ENCODE results near the gene PHF11.

Gene PHF11

DNA sequence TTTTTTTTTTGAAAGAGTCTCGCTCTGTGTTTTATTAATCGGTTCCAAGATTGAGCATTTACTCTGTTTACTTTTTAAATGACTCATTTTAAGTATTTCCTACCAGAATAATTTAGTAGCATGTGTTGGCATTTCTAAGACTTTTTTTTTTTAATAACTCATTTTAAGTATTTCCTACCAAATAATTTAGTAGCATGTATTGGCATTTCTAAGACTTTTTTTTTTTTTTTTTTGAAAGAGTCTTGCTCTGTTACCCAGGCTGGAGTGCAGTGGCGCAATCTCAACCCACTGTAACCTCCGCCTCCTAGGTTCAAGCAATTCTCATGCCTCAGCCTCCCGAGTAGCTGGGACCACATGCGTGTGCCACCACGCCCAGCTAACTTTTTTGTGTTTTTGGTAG is 38.5 kb upstream of the PHF11 start:
- Histone ChIP-seq H3K27me3 (ENCODE audit: control insufficient read depth, insufficient read depth, low read length, poor library complexity, severe bottlenecking) (no peaks in the 10 kb centered on the region), H3K4me1 (ENCODE audit: control insufficient read depth, insufficient read depth, low read length) (no peaks in the 10 kb centered on the region), H3K9me3 (ENCODE audit: control insufficient read depth, low read length) (peaks cover 2% of the 10 kb centered on the region), H3K36me3 (ENCODE audit: control insufficient read depth, insufficient read depth, low read length) (peaks cover 14% of the 10 kb centered on the region), H3K27ac (ENCODE audit: insufficient read depth, low read depth, low read length, poor library complexity, severe bottlenecking) (no peak overlapping the region), H3K4me3 (ENCODE audit: insufficient read depth, low read depth, low read length) (no peak overlapping the region)
- WGBS, 2 experiments: 90 to 91% methylated on average over 5 of the region's 7 CpGs

- no peak overlapping the region for H3K27ac ChIP-seq (ENCODE audit: insufficient read depth, low read depth, low read length, poor library complexity, severe bottlenecking)
- H3K4me1 ChIP-seq (ENCODE audit: control insufficient read depth, insufficient read depth, low read length): no peaks in the 10 kb centered on the region
- H3K36me3 ChIP-seq (ENCODE audit: control insufficient read depth, insufficient read depth, low read length): peaks cover 15% of the 10 kb centered on the region
- H3K27me3 ChIP-seq (ENCODE audit: control insufficient read depth, insufficient read depth, low read length, poor library complexity, severe bottlenecking): no peaks in the 10 kb centered on the region
- no peak overlapping the region for H3K4me3 ChIP-seq (ENCODE audit: insufficient read depth, low read depth, low read length)
- peaks cover 2% of the 10 kb centered on the region for H3K9me3 ChIP-seq (ENCODE audit: control insufficient read depth, low read length)
- 100% methylated on average over 1 of the region's 1 CpG for WGBS, 2 experiments
These were observed 36.2 kb upstream of the PHF11 start for GRCh38 chr13:49459580-49459979.

DNA sequence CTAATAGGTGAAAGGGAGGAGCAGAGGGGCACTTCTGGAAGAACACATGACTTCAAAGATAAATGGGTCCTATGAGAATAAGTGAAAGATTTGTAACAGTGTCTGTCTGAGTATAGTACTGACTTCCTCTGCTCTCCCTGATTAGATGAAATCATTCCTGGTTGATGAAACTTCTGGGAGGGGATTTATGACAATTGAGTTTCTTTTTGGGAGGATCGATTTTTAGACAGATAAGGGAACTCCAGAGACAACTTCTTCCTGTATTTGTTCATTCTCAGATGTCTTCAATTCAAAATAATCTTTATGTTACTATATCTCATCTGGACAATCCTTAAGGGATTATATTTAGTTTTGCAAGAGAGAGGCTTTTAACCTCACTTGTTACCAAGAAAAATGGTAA is 31.7 kb upstream of the PHF11 start:
- Histone ChIP-seq H3K4me1 (ENCODE audit: control insufficient read depth, insufficient read depth, low read length) (no peaks in the 10 kb centered on the region), H3K4me3 (ENCODE audit: insufficient read depth, low read depth, low read length) (no peak overlapping the region)
- 100% methylated on average over 1 of the region's 1 CpG for WGBS, 2 experiments

DNA sequence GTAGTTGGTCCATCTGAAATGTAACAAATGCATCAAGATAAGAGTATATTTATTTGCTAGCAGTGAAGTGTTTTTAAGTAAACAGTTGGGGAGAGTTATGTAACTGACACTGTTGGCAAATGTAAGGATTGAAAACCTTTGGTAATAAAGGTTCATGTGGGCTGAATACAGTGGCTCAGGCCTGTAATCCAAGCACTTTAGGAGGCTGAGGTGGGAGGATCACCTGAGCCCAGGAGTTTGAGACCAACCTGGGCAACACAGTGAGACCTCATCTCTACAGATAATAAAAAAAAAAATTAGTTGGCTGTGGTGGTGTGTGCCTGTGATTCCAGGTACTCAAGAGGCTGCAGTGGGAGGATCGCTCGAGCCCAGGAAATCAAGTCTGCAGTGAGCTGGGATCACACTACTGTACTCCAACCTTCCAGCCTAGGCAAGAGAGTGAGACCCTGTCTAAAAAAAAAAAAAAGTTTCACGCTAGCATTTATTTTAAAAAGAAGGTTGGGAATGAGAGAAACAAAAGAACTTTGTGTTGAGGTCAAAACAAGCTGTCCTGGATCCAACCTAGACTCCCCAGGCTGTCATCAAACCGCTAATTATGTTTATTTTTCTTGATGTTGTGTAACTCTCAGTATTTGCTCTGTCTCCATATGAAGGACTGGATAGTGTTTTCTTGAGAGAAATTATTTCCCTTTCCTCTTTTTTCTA is 31.0 kb upstream of the PHF11 start:
- H3K4me3 ChIP-seq (ENCODE audit: insufficient read depth, low read depth, low read length): no peak overlapping the region
- H3K36me3 ChIP-seq (ENCODE audit: control insufficient read depth, insufficient read depth, low read length): peaks cover 15% of the 10 kb centered on the region
- 95 to 98% methylated on average over 4 of the region's 4 CpGs for WGBS, 2 experiments

More for the DNA sequence above, 31.7 kb upstream of the PHF11 start:
- Histone ChIP-seq H3K27me3 (ENCODE audit: control insufficient read depth, insufficient read depth, low read length, poor library complexity, severe bottlenecking) (no peaks in the 10 kb centered on the region), H3K36me3 (ENCODE audit: control insufficient read depth, insufficient read depth, low read length) (peaks cover 15% of the 10 kb centered on the region), H3K9me3 (ENCODE audit: control insufficient read depth, low read length) (peaks cover 2% of the 10 kb centered on the region), H3K27ac (ENCODE audit: insufficient read depth, low read depth, low read length, poor library complexity, severe bottlenecking) (no peak overlapping the region)

DNA sequence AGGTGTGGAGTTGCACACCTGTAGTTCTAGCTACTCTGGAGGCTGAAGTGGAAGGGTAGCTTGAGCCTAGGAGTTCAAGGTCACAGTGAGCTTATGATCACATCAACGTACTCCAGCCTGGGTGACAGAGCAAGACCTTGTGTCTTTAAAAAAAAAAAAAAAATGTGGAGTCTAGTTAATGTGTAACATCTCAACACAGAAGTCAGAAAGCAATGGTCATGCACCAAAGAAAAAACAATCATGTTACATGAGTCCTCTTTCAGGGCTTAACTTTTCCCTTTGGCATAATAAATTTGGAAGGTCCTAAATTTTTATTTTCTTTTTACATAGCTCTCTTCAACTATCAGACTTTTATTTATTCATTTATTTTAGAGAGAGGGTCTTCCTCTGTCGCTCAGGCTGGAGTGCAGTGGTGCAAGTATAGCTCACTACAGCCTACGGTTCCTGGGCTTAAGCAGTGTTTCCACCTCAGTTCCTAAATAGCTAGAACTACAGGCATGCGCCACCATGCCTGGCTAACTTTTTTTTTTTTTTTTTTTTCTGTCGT is 29.4 kb upstream of the PHF11 start:
- Histone ChIP-seq H3K4me3 (ENCODE audit: insufficient read depth, low read depth, low read length) (no peak overlapping the region), H3K4me1 (ENCODE audit: control insufficient read depth, insufficient read depth, low read length) (no peaks in the 10 kb centered on the region), H3K9me3 (ENCODE audit: control insufficient read depth, low read length) (no peaks in the 10 kb centered on the region), H3K36me3 (ENCODE audit: control insufficient read depth, insufficient read depth, low read length) (peaks cover 10% of the 10 kb centered on the region), H3K27me3 (ENCODE audit: control insufficient read depth, insufficient read depth, low read length, poor library complexity, severe bottlenecking) (no peaks in the 10 kb centered on the region), H3K27ac (ENCODE audit: insufficient read depth, low read depth, low read length, poor library complexity, severe bottlenecking) (no peak overlapping the region)
- 91 to 92% methylated on average over 4 to 5 of the region's 5 CpGs for WGBS, 2 experiments

More for the DNA sequence above, 31.0 kb upstream of the PHF11 start:
- no peaks in the 10 kb centered on the region for H3K4me1 ChIP-seq (ENCODE audit: control insufficient read depth, insufficient read depth, low read length)
- peaks cover 2% of the 10 kb centered on the region for H3K9me3 ChIP-seq (ENCODE audit: control insufficient read depth, low read length)
- no peaks in the 10 kb centered on the region for H3K27me3 ChIP-seq (ENCODE audit: control insufficient read depth, insufficient read depth, low read length, poor library complexity, severe bottlenecking)
- no peak overlapping the region for H3K27ac ChIP-seq (ENCODE audit: insufficient read depth, low read depth, low read length, poor library complexity, severe bottlenecking)

GRCh38 chr13:49472186-49472585 is 23.6 kb upstream of the PHF11 start:
- H3K27me3 ChIP-seq (ENCODE audit: control insufficient read depth, insufficient read depth, low read length, poor library complexity, severe bottlenecking): no peaks in the 10 kb centered on the region
- 53 to 79% methylated on average over 1 of the region's 1 CpG for WGBS, 2 experiments
- no peaks in the 10 kb centered on the region for H3K4me1 ChIP-seq (ENCODE audit: control insufficient read depth, insufficient read depth, low read length)
- H3K27ac ChIP-seq (ENCODE audit: insufficient read depth, low read depth, low read length, poor library complexity, severe bottlenecking): no peak overlapping the region
- no peaks in the 10 kb centered on the region for H3K9me3 ChIP-seq (ENCODE audit: control insufficient read depth, low read length)
- H3K36me3 ChIP-seq (ENCODE audit: control insufficient read depth, insufficient read depth, low read length): no peaks in the 10 kb centered on the region
- no peak overlapping the region for H3K4me3 ChIP-seq (ENCODE audit: insufficient read depth, low read depth, low read length)

DNA sequence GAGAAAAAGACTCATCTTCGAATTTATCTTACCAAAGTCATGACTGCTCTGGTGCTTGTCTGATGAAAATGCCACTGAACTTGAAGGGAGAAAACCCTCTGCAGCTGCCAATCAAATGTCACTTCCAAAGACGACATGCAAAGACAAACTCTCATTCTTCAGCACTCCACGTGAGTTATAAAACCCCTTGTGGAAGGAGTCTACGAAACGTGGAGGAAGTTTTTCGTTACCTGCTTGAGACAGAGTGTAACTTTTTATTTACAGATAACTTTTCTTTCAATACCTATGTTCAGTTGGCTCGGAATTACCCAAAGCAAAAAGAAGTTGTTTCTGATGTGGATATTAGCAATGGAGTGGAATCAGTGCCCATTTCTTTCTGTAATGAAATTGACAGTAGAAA is 19.2 kb upstream of the PHF11 start:
- Histone ChIP-seq H3K4me3 (ENCODE audit: insufficient read depth, low read depth, low read length) (no peak overlapping the region), H3K36me3 (ENCODE audit: control insufficient read depth, insufficient read depth, low read length) (no peaks in the 10 kb centered on the region), H3K9me3 (ENCODE audit: control insufficient read depth, low read length) (no peaks in the 10 kb centered on the region), H3K27ac (ENCODE audit: insufficient read depth, low read depth, low read length, poor library complexity, severe bottlenecking) (no peak overlapping the region), H3K4me1 (ENCODE audit: control insufficient read depth, insufficient read depth, low read length) (no peaks in the 10 kb centered on the region), H3K27me3 (ENCODE audit: control insufficient read depth, insufficient read depth, low read length, poor library complexity, severe bottlenecking) (no peaks in the 10 kb centered on the region)
- WGBS, 2 experiments: 94 to 95% methylated on average over 7 of the region's 7 CpGs

- 95 to 96% methylated on average over 5 of the region's 5 CpGs for WGBS, 2 experiments
- H3K9me3 ChIP-seq (ENCODE audit: control insufficient read depth, low read length): no peaks in the 10 kb centered on the region
- no peak overlapping the region for H3K27ac ChIP-seq (ENCODE audit: insufficient read depth, low read depth, low read length, poor library complexity, severe bottlenecking)
- no peak overlapping the region for H3K4me3 ChIP-seq (ENCODE audit: insufficient read depth, low read depth, low read length)
- no peaks in the 10 kb centered on the region for H3K36me3 ChIP-seq (ENCODE audit: control insufficient read depth, insufficient read depth, low read length)
- no peaks in the 10 kb centered on the region for H3K27me3 ChIP-seq (ENCODE audit: control insufficient read depth, insufficient read depth, low read length, poor library complexity, severe bottlenecking)
- H3K4me1 ChIP-seq (ENCODE audit: control insufficient read depth, insufficient read depth, low read length): no peaks in the 10 kb centered on the region
These were observed 14.0 kb upstream of the PHF11 start for GRCh38 chr13:49481788-49482187.

- no peaks in the 10 kb centered on the region for H3K4me1 ChIP-seq (ENCODE audit: control insufficient read depth, insufficient read depth, low read length)
- no peaks in the 10 kb centered on the region for H3K9me3 ChIP-seq (ENCODE audit: control insufficient read depth, low read length)
- H3K27ac ChIP-seq (ENCODE audit: insufficient read depth, low read depth, low read length, poor library complexity, severe bottlenecking): no peak overlapping the region
- H3K4me3 ChIP-seq (ENCODE audit: insufficient read depth, low read depth, low read length): no peak overlapping the region
- no peaks in the 10 kb centered on the region for H3K36me3 ChIP-seq (ENCODE audit: control insufficient read depth, insufficient read depth, low read length)
- H3K27me3 ChIP-seq (ENCODE audit: control insufficient read depth, insufficient read depth, low read length, poor library complexity, severe bottlenecking): no peaks in the 10 kb centered on the region
- 100% methylated on average over 2 of the region's 2 CpGs; no CpG with 5 or more reads in 1 of the 2 experiments for WGBS, 2 experiments
These were observed 7.2 kb upstream of the PHF11 start for GRCh38 chr13:49488563-49488962.

DNA sequence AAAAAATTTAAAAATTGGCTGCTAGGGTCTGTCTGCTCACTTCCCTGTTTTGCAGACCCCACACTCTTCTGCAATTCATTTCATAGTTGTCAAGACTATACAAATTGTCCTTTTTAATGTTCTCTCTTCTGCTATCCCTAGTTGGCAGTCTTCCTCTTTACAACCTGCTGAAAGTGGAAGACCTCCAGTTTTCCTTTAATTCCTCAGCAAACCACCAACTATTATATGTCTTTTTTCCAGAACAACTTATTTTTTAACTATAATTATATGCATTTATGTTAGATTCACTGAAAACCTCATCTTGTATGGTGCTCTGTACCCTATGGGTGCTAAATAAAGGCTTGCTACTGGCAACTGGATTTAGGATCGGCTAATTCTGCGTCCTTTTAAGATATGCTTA is 1.1 kb upstream of the PHF11 start:
- 90 to 100% methylated on average over 2 of the region's 2 CpGs for WGBS, 2 experiments
- H3K27ac ChIP-seq (ENCODE audit: insufficient read depth, low read depth, low read length, poor library complexity, severe bottlenecking): no peak overlapping the region
- H3K36me3 ChIP-seq (ENCODE audit: control insufficient read depth, insufficient read depth, low read length): no peaks in the 10 kb centered on the region
- peaks cover 3% of the 10 kb centered on the region for H3K27me3 ChIP-seq (ENCODE audit: control insufficient read depth, insufficient read depth, low read length, poor library complexity, severe bottlenecking)
- no peaks in the 10 kb centered on the region for H3K4me1 ChIP-seq (ENCODE audit: control insufficient read depth, insufficient read depth, low read length)
- H3K4me3 ChIP-seq (ENCODE audit: insufficient read depth, low read depth, low read length): no peak overlapping the region
- no peaks in the 10 kb centered on the region for H3K9me3 ChIP-seq (ENCODE audit: control insufficient read depth, low read length)
